GM06990 (cell line): Measurements from ENCODE around the gene CDH20.

Source experiments
- DNase-seq: peaks from one replicate; pipeline ENCODE4 v3.0.0-alpha.2; 2011; ENCODE audit not compliant: insufficient read length; ENCODE audit errors: extremely low read depth
- H3K27me3 ChIP-seq: replicated peaks from 2 replicates; pipeline ENCODE4 v1.6.0; 2011; ENCODE audit warnings: low read length; ENCODE audit not compliant: control insufficient read depth, insufficient read depth
- H3K36me3 ChIP-seq: 2 replicates; pipeline ENCODE4 v1.5.1; 2011; ENCODE audit warnings: low read length; ENCODE audit not compliant: control insufficient read depth, insufficient read depth
- H3K4me3 ChIP-seq: replicated peaks from 2 replicates; pipeline ENCODE4 v1.5.1; 2011; ENCODE audit warnings: low read depth, mild to moderate bottlenecking, control low read depth, low read length
- CTCF ChIP-seq: IDR thresholded peaks from 2 replicates; pipeline ENCODE4 v1.5.1; 2011; ENCODE audit warnings: low read length, control low read depth, mild to moderate bottlenecking, inconsistent platforms; ENCODE audit not compliant: insufficient read depth, poor library complexity, severe bottlenecking

CDH20 gene

GRCh38 chr18:61388010-61388409 is 54.8 kb downstream of the CDH20 start:
- no peak for TF ChIP-seq CTCF
- DNase-seq: no peak
- no peaks in the 10 kb centered on the region for H3K36me3 ChIP-seq
- H3K27me3 ChIP-seq: no peaks in the 10 kb centered on the region
- no peak overlapping the region for H3K4me3 ChIP-seq

DNA sequence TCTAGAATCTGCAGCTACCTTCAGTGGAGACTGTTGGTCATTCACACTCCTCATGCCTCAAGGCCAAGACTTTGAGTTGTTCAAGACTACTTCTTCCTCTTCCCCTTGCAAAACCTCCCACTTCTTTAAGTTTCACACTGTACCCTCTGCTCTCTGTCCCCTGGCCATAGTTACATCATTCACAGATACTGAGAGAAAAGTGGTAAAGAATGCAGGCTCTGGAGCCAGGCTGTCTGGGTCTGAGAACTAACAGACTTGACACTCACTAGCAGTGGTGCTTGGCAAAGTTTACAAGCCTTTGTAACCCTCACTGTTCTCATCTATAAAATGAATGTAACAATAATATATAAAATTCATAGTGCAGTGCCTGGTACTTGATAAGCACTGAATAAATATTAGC is 61.8 kb downstream of the CDH20 start:
- Histone ChIP-seq H3K4me3 (no peak overlapping the region), H3K27me3 (no peaks in the 10 kb centered on the region), H3K36me3 (no peaks in the 10 kb centered on the region)
- TF ChIP-seq CTCF: no peak
- no peak for DNase-seq

- Histone ChIP-seq H3K36me3 (no peaks in the 10 kb centered on the region), H3K27me3 (no peaks in the 10 kb centered on the region), H3K4me3 (no peak overlapping the region)
- DNase-seq: no peak
- TF ChIP-seq CTCF: no peak
These were observed 64.0 kb downstream of the CDH20 start for GRCh38 chr18:61397222-61397621.

DNA sequence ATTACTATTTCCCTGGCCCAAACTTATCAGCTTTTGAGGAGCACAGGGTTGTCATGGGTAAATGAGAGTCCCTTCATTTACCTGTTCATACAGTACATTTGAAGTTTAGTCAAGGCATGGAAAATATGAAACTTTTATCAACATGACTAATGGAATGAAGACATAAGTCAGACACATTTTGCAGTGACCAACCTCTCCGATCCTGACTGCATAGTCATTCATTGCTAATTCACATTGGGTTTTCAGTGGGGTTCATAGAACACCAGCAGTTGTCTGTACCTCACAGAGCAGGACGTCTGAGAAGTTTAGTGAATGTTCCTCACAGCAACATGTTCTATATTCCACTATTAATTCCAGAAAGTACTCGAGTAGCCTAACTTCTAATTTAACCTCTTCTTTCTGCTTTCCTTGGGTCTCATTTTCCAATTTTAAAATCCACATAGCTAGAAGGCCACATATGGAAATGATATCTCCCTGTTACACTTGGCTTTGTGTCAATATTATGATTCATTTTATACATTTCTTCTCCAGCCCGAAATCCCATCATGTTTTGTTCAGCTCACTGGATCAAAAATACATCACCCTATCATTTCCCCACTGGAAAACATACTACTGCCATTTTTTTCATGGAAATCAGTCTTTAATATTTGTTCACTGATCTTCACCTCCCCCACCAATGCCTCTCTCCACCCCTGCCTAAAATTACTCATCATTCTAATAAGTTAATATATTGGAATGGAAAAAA is 65.9 kb downstream of the CDH20 start:
- no peak for TF ChIP-seq CTCF
- H3K4me3 ChIP-seq: no peak overlapping the region
- DNase-seq: no peak
- H3K36me3 ChIP-seq: no peaks in the 10 kb centered on the region
- H3K27me3 ChIP-seq: no peaks in the 10 kb centered on the region

DNA sequence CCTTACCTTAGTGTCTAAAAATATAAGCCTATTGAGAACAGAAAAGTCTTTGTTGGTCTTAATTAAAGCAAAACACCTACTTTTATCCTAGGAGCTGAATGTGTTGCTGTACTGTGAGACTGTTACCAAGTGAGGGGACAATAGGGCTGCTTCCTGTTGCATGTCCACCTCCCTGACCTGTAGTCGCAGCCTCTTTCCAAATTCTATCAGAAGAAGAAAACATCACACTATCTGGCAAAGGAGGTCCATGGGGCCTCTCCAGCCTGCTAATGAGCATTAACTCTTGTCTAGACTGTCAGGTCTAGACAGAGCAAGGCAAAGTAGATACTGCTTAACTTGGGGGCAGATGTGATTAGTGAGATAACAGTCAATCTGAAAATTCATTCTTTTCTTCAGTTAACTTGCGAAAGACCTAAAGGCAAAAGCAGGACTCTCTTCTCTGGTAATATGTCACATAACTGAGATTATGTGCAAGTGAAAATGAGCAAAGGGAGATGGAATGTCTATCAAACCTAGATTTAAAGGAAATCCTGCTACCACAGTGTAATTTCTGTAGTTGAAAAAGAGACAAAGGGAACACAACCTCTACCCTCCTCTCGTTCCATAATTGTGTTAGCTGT is 66.9 kb downstream of the CDH20 start:
- H3K36me3 ChIP-seq: no peaks in the 10 kb centered on the region
- DNase-seq: no peak
- H3K4me3 ChIP-seq: no peak overlapping the region
- H3K27me3 ChIP-seq: no peaks in the 10 kb centered on the region
- no peak for TF ChIP-seq CTCF
